ENCODE data around the gene RELA. TPM values are rescaled to one million over a fixed set of nuclear protein-coding genes. Genes with fewer than 3 reads are reported as not detected.

The RELA gene
- total and polyA plus RNA-seq, 10 of the 15 experiments (the other 5 are each of a cell fraction or from before 2014, with no cell fraction given) = 5.1 to 56.4 (median 34.2) TPM

GRCh38 chr11:65652511-65653228 lies 10.0 kb downstream of the RELA start (continued):
- TF ChIP-seq ZBTB33 (IDR thresholded peaks at IDR 0.05) (no peak), RAD21 (IDR thresholded peaks at IDR 0.05; ENCODE audit: insufficient read depth, low read depth, low read length) (no peak), ESRRA (IDR thresholded peaks at IDR 0.05; ENCODE audit: low read length) (peak; percentile 57; the same call in 1 of the 2 replicates), CHD4 (IDR thresholded peaks at IDR 0.05) (no peak), BRCA1 (IDR thresholded peaks at IDR 0.05; ENCODE audit: low read depth, low read length) (no peak), IKZF1 (conservative IDR thresholded peaks at IDR 0.05) (peak; percentile 99), NFYB (IDR thresholded peaks at IDR 0.05; ENCODE audit: insufficient read depth, low read depth, low read length) (no peak), TCF3 (IDR thresholded peaks at IDR 0.05; ENCODE audit: borderline replicate concordance, insufficient read depth, low read depth, low read length) (peak; percentile 27; the same call in 1 of the 2 replicates), NR2C2 (IDR thresholded peaks at IDR 0.05; ENCODE audit: borderline replicate concordance, control insufficient read depth, insufficient read length, low read depth) (no peak), SRF (IDR thresholded peaks at IDR 0.05; ENCODE audit: low read depth in 2 of 2, low read length in 2 of 2) (0 out of 4 replicates have a peak, but pooled peaks have one; percentile 1 to 37), MAX (IDR thresholded peaks at IDR 0.05; ENCODE audit: low read depth, low read length) (peak; percentile 64), HCFC1 (IDR thresholded peaks at IDR 0.05; ENCODE audit: low read length) (no peak), SUPT20H (IDR thresholded peaks at IDR 0.05; ENCODE audit: borderline replicate concordance, control insufficient read depth, low read depth, low read length) (no peak), BCLAF1 (IDR thresholded peaks at IDR 0.05) (no peak), NFYA (IDR thresholded peaks at IDR 0.05; ENCODE audit: borderline replicate concordance, low read depth, low read length) (no peak), CREM (IDR thresholded peaks at IDR 0.05; ENCODE audit: low read depth) (peak; percentile 45), POU2F2 (IDR thresholded peaks at IDR 0.05; ENCODE audit: borderline replicate concordance, low read depth, low read length) (peak; percentile 24; the same call in 1 of the 3 replicates), PBX3 (IDR thresholded peaks at IDR 0.05; ENCODE audit: insufficient replicate concordance, low read depth, low read length) (no peak), NRF1 (conservative IDR thresholded peaks at IDR 0.05; ENCODE audit: low read depth, low read length) (peak; percentile 95), FOXM1 (IDR thresholded peaks at IDR 0.05; ENCODE audit: low read depth, low read length) (no peak), FOXK2 (IDR thresholded peaks at IDR 0.05) (no peak), TCF7 (IDR thresholded peaks at IDR 0.05; ENCODE audit: borderline replicate concordance) (no peak), RFX5 (IDR thresholded peaks at IDR 0.05; ENCODE audit: low read depth, low read length) (no peak), CHD2 (IDR thresholded peaks at IDR 0.05; ENCODE audit: borderline replicate concordance, low read depth, low read length) (peak; percentile 50; the same call in 1 of the 2 replicates), KDM1A (IDR thresholded peaks at IDR 0.05; ENCODE audit: borderline replicate concordance) (no peak)
